Skin of body (tissue), 2 donors: ENCODE measurements around the gene ADIPOQ. TPM values are rescaled to one million over a fixed set of nuclear protein-coding genes. Genes with fewer than 3 reads are reported as not detected.
"Not testable (repeated sequence)": the region's sequence is repeated elsewhere in the genome, so short reads cannot be mapped to it uniquely, and the experiment has no call there.

Experiments
- DNase-seq: peaks from one replicate; lab custom pipeline; 2025; lab: John Stamatoyannopoulos, UW
- total RNA-seq: library from RNA; depleted of rRNA; stranded (reverse); fragments of >200 nt; gene quantifications from one replicate; pipeline ENCODE4 v1.2.3, GENCODE V29; 2014

Gene ADIPOQ
- total RNA-seq, 1 donor from 2014 or later = 86.7 TPM

DNA sequence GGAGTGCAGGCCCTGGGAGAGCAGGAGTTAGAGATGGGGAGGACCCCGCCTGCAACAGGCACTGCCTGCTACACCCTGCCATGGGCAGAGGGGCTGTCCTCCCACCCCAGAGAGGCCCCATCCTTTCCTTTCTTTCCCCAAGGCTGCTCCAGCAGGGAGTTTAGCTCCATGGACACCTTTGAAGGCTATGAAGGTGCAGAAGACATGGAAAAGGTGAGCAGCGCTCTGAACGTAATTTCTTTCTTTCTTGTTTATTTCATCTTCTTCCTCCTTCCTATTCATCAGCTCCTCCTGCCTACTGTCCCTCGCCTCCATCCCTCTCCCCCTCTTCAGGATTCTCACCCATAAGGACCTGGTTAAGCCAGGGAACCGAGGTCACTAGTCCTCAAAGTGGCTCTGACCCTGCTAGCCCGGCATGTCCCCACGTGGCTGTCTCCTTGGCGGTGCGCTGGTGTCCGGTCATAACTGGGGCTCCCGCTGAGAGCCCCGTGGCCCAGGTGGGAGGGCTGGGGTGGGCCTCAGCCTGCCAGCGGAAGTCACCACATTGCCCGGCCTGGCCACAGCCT, 16.0 kb upstream of the ADIPOQ start:
- DNase-seq = no peak

GRCh38 chr3:186826976-186827857, 15.3 kb upstream of the ADIPOQ start:
- DNase-seq = peak; percentile 56

DNA sequence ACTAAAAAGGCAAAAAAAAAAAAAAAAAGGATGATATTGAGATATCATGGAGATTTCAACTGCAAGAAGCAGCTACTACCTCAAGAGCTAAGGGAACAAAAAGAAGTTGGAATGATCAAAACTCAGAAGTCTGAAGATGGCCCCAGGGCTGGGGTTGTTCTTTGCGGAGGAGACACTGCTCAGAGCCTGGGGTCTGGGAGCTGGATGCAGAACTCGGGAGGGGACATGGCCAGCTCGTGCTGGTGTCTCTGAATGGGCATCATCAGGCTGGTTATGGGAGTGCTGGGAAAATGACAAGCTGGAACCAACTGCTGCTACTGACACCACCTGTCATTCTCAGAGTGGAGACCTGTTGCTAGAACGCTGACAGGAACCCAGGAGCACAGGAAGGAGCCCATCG, 14.2 kb upstream of the ADIPOQ start:
- no peak for DNase-seq

- no peak for DNase-seq
Measured at GRCh38 chr3:186831798-186832197, 10.7 kb upstream of the ADIPOQ start.

- DNase-seq = no peak
Measured at GRCh38 chr3:186832276-186832675, 10.2 kb upstream of the ADIPOQ start.

DNA sequence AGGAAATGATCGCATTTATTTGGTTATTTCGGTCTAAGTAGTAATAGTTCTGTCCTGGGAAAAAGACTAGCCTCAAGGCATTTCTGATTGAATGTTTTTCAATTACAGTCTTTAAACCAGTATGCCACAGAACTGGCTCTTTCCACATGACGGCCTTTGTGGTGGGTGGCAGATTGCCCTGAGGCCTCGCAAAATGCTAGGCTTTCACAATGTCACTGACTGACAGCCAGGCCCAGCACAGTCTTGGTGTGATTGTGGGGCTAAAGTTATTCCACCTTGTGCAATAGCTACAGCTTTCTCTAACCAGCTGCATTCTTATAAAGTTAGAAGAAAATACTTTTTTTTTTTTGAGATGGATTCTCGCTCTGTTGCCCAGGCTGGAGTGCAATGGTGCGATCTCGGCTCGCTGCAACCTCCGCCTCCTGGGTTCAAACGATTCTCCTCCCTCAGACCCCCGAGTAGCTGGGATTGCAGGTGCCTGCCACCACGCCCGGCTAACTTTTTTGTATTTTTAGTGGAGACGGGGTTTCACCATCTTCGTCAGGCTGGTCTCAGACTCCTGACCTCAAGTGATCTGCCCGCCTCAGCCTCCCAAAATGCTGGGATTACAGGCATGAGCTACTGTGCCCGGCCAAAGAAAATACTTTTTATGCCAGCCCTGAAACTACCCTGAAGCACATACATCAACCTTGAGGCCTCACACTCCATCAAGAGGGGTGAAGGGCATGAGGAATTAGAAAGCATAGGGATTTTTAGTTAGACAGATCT, 2.5 kb upstream of the ADIPOQ start:
- no peak for DNase-seq

GRCh38 chr3:186841620-186842019, 890 bp upstream of the ADIPOQ start:
- DNase-seq = no peak

DNA sequence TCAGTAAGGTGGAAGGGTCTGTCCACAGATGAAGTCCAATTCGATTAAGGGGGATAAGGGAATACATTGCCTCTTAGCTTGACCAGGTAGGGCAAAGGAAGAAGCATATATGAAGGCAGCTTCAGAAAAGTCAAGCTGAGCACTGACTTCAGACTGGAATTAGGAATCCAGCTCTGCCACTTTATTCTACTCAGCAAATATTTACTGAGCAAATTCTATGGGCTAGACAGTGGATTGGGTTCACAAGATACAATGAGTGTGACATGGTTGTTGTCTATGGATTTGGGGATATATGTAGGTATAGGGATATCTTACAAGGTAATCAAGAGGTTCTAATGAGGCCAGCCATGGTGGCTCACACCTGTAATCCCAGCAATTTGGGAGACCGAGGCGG, 526 bp downstream of the ADIPOQ start:
- no peak for DNase-seq

DNA sequence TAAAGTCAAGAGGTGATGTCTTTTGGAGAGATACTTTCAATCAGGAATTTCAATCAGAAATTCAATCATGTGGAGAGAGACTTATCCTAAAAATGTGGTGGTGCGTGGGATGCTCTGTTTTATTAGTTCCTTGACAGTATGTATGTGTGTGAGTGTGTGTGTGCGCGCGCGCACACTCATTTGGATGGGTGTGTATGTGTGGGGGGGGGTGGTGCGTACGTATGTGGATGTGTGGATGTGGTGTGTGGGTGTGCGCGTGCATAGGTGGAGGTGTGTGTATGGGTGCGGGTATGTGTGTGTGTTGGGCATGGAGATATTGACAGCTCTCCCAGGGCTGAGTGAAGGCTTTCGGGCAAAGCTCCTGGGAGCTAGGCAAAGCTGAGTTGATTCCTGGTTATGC, 2.4 kb downstream of the ADIPOQ start:
- DNase-seq = no peak

- DNase-seq = no peak
Measured at GRCh38 chr3:186845756-186846155, 3.2 kb downstream of the ADIPOQ start.

DNA sequence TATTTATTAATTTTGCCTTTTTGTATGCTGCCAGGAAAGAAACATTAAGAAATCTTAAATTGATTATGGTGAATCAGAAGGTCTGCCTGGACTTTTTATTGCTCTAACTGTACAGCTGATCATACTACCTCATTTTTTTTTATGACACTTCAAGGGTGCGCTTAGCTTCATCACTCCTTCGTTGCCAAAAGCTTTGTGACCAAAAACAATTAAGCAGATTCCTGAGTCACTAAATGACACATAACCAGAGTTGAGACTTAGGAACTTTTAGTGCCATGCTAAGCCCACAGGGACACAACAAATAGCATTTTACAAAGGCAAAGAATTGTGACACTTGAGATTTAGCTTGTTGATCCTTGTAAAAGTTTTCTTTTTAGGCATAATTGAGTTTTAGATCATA, 4.9 kb downstream of the ADIPOQ start:
- DNase-seq = no peak

GRCh38 chr3:186849374-186849975, 7.0 kb downstream of the ADIPOQ start:
- DNase-seq = no peak

DNA sequence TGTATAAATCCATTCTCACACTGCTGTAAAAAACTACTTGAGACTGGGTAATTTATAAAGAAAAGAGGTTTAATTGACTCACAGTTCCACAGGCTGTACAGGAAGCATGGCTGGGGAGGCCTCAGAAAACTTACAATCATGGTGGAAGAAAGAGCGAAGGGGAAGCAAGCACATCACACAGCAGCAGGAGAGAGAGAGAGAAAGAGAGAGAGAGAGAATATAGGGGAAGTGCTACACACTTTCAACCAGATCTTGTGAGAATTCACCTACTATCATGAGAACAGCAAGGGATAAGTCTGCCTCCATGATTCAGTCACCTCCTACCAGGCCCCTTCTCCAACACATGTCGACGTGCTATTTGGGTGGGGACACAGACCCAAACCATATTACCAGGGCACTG, 9.3 kb downstream of the ADIPOQ start:
- not testable (repeated sequence) for DNase-seq

DNA sequence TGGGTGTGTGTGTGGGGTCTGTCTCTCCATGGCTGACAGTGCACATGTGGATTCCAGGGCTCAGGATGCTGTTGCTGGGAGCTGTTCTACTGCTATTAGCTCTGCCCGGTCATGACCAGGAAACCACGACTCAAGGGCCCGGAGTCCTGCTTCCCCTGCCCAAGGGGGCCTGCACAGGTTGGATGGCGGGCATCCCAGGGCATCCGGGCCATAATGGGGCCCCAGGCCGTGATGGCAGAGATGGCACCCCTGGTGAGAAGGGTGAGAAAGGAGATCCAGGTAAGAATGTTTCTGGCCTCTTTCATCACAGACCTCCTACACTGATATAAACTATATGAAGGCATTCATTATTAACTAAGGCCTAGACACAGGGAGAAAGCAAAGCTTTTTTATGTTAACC, 10.5 kb downstream of the ADIPOQ start:
- DNase-seq = no peak

- no peak for DNase-seq
Measured at GRCh38 chr3:186854146-186854545, 11.6 kb downstream of the ADIPOQ start.

GRCh38 chr3:186854954-186855353, 12.4 kb downstream of the ADIPOQ start:
- no peak for DNase-seq

GRCh38 chr3:186857743-186858142, 15.2 kb downstream of the ADIPOQ start:
- DNase-seq = no peak

GRCh38 chr3:186865215-186865853, 22.8 kb downstream of the ADIPOQ start:
- not testable (repeated sequence) for DNase-seq

DNA sequence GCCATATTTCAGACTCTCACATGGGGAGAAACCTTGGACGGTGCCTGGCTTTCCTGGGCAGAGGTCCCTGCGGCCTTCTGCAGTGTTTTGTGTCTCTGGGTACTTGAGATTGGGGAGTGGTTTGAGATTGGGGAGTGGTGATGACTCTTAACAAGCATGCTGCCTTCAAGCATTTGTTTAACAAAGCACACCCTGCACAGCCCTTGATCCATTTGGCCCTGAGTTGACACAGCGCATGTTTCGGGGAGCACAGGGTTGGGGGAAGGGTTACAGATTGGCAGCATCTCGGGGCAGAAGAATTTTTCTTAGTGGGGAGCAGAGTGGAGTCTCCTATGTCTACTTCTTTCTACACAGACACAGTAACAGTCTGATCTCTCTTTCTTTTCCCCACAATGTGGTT, 23.6 kb downstream of the ADIPOQ start:
- DNase-seq = not testable (repeated sequence)

DNA sequence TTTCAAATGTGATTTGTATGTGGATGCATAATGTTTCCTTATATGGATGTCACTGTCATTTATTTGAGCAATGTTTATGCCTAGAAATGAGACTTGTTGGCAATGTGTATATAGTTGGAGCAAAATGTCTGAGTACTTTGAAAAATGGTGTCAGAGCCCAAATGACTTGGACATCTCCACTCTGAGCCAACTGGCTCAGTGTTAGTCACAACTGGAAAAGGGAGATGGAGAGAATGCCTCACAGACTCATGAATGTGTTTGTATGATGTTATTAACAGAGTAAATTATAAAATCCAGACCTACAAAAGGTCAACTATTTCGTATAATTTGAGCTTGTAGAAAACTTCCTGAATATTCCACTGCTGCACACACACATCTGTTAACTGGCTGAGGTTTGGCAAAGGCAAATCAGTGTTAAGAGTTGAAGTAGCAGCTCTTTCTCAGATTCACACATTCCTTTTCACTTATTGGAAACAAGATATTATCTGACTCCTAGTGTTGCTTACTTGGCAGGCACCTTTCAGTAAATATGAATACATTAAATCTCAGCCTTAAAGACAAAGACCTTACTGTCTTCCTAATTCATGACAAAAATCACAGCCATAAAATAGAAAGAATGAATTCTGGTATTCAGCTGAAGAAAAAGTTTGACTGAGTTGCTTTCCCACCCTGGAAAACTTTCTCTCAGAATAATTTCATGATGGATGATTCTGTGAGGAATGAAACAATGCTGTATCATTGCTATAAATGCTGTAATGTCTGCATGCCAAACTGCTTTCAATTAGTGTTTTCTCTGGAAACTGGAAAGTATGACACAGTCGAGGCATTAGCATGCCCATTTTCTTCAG, 27.0 kb downstream of the ADIPOQ start:
- DNase-seq = peak; percentile 40
